GM18508 (cell line): ENCODE measurements around the gene CADM3.

Experiments
- ATAC-seq: cut with Tn5 transposase; IDR thresholded peaks from one replicate; pipeline ENCODE4 v1.9.1; 2021; ENCODE audit warnings: moderate number of reproducible peaks; ENCODE audit not compliant: insufficient read depth, unreplicated experiment

Gene CADM3

GRCh38 chr1:159204161-159205141 lies 33.0 kb downstream of the CADM3 start, which contains the start of gene ACKR1:
Gene ACKR1, plus strand, starts transcription at chr1:159204875. Its CDS starts 85 bp downstream, at chr1:159204960.
- no peak for ATAC-seq

GRCh38 chr1:159205225-159205624 lies 33.8 kb downstream of the CADM3 start:
- ATAC-seq: no peak

GRCh38 chr1:159206110-159206509 lies 34.7 kb downstream of the CADM3 start:
- no peak for ATAC-seq

- ATAC-seq: no peak
These were observed 35.7 kb downstream of the CADM3 start for GRCh38 chr1:159207080-159207479.

GRCh38 chr1:159207774-159208173 lies 36.4 kb downstream of the CADM3 start:
- no peak for ATAC-seq

- ATAC-seq: no peak
These were observed 36.9 kb downstream of the CADM3 start for GRCh38 chr1:159208175-159208825.

- ATAC-seq: no peak
These were observed 37.6 kb downstream of the CADM3 start for GRCh38 chr1:159209061-159209460.

- no peak for ATAC-seq
These were observed 40.1 kb downstream of the CADM3 start for GRCh38 chr1:159211331-159212136.

GRCh38 chr1:159212596-159212995 lies 41.2 kb downstream of the CADM3 start:
- ATAC-seq: no peak

- ATAC-seq: no peak
These were observed 42.8 kb downstream of the CADM3 start for GRCh38 chr1:159214149-159214760.

GRCh38 chr1:159218649-159219636 lies 47.5 kb downstream of the CADM3 start:
- ATAC-seq: no peak

GRCh38 chr1:159222075-159222865 lies 50.9 kb downstream of the CADM3 start:
- no peak for ATAC-seq

GRCh38 chr1:159223004-159223403 lies 51.6 kb downstream of the CADM3 start:
- ATAC-seq: no peak

- ATAC-seq: no peak
These were observed 57.1 kb downstream of the CADM3 start for GRCh38 chr1:159228554-159228953.

- ATAC-seq: no peak
These were observed 58.0 kb downstream of the CADM3 start for GRCh38 chr1:159229260-159229885.

GRCh38 chr1:159229896-159230295 lies 58.5 kb downstream of the CADM3 start:
- no peak for ATAC-seq

- peak; percentile 80 for ATAC-seq
These were observed 68.3 kb downstream of the CADM3 start for GRCh38 chr1:159239551-159240220.
